Endothelial cell of umbilical vein (primary cell): ENCODE results near the gene CHRNA7. TPM values are rescaled to one million over a fixed set of nuclear protein-coding genes. Genes with fewer than 3 reads are reported as not detected.

Experiments
- Bru-seq: library from RNA; stranded (reverse); fragments of 400-500 nt; gene quantifications from one replicate; lab custom pipeline; 2021; lab: Mats Ljungman, UMichigan
- BruChase-seq, 2 experiments: library from RNA; stranded (reverse); fragments of 400-500 nt; gene quantifications; one replicate each; lab custom pipeline; 2021; lab: Mats Ljungman, UMichigan
- BruUV-seq: library from RNA; stranded (reverse); fragments of 400-500 nt; replicated peaks from 2 replicates; lab custom pipeline; 2021; lab: Mats Ljungman, UMichigan
- CTCF ChIA-PET: fragments of 300-600, 350-600 bp; sonication (Branson Sonifier 250); formaldehyde crosslinking; loops from one replicate; lab custom pipeline; 2021; ENCODE audit warnings: antibody characterized with exemption, inconsistent platforms; lab: Charles Lee
- POLR2A ChIA-PET: fragments of 300-600, 350-600 bp; sonication (Branson Sonifier 250); formaldehyde crosslinking; loops from one replicate; lab custom pipeline; 2021; ENCODE audit warnings: antibody characterized with exemption, inconsistent platforms; lab: Charles Lee
- DNase-seq: peaks from one replicate; pipeline ENCODE4 v3.0.0-alpha.2; 2011; ENCODE audit warnings: low read depth, low spot score
- FAIRE-seq: peaks from 2 replicates; lab custom pipeline; 2011; peaks lifted over from hg19 to GRCh38; lab: Jason Lieb, UNC
- H2AFZ ChIP-seq: 2 replicates; pipeline ENCODE4 v1.6.0; 2012; ENCODE audit warnings: low read depth, low read length, control low read depth, inconsistent platforms
- H3K27ac ChIP-seq: 2 replicates; pipeline ENCODE4 v1.5.1; 2011; ENCODE audit warnings: low read depth, mild to moderate bottlenecking, control low read depth, low read length, moderate library complexity; ENCODE audit not compliant: insufficient read depth
- H3K27me3 ChIP-seq, 2 experiments: 2 replicates each; pipeline versions ENCODE4 v1.6.0 to v1.6.1; 2011; ENCODE audit warnings: low read length in 2 of 2, mixed read lengths in 1 of 2; ENCODE audit not compliant: control insufficient read depth in 2 of 2, insufficient read depth in 2 of 2
- H3K36me3 ChIP-seq, 2 experiments: 2 replicates in 1 of 2; 3 replicates in 1 of 2; pipeline ENCODE4 v1.5.1; 2011; ENCODE audit warnings: low read length in 2 of 2, mild to moderate bottlenecking in 1 of 2, moderate library complexity in 1 of 2; ENCODE audit not compliant: control insufficient read depth in 2 of 2, insufficient read depth in 2 of 2; ENCODE audit errors: extremely low read depth in 1 of 2
- H3K4me1 ChIP-seq: 3 replicates; pipeline ENCODE4 v1.5.1; 2011; ENCODE audit warnings: mild to moderate bottlenecking, low read length; ENCODE audit not compliant: control insufficient read depth, insufficient read depth; ENCODE audit errors: extremely low read depth
- H3K4me2 ChIP-seq: 2 replicates; pipeline ENCODE4 v1.6.1; 2011; ENCODE audit warnings: low read length, control low read depth, mixed read lengths; ENCODE audit not compliant: insufficient read depth
- H3K4me3 ChIP-seq, 3 experiments: fragments of 200-600 bp in 1 of 3; sonication (generic), shearing (Covaris generic) in 1 of 3; replicated peaks in 1 of 3; 2 replicates each; pipeline ENCODE4 v1.5.1; 2011 to 2016; ENCODE audit warnings: control low read depth in 3 of 3, low read length in 3 of 3, mild to moderate bottlenecking in 2 of 3, inconsistent platforms in 1 of 3, low read depth in 1 of 3, moderate library complexity in 1 of 3; ENCODE audit not compliant: insufficient read depth in 1 of 3
- H3K79me2 ChIP-seq: 2 replicates; pipeline ENCODE4 v1.6.0; 2012; ENCODE audit warnings: low read length, inconsistent platforms; ENCODE audit not compliant: control insufficient read depth, insufficient read depth
- H3K9ac ChIP-seq: replicated peaks from 2 replicates; pipeline ENCODE3; 2011; ENCODE audit warnings: low read length, control low read depth; ENCODE audit not compliant: insufficient read depth; ENCODE audit errors: extremely low read depth
- H3K9me1 ChIP-seq: replicated peaks from 3 replicates; pipeline ENCODE4 v1.6.0; 2011; ENCODE audit warnings: mild to moderate bottlenecking, low read length; ENCODE audit not compliant: control insufficient read depth, insufficient read depth; ENCODE audit errors: extremely low read depth
- H3K9me3 ChIP-seq: replicated peaks from 2 replicates; pipeline ENCODE4 v1.5.1; 2012; ENCODE audit warnings: low read length, inconsistent platforms; ENCODE audit not compliant: control insufficient read depth, insufficient read depth
- H4K20me1 ChIP-seq: replicated peaks from 2 replicates; pipeline ENCODE3; 2011; ENCODE audit warnings: mild to moderate bottlenecking, low read length; ENCODE audit not compliant: control insufficient read depth, insufficient read depth; ENCODE audit errors: extremely low read depth
- CTCF ChIP-seq, 2 donors: IDR thresholded peaks; 1 replicate in 1 of 2; 2 replicates in 1 of 2; pipeline ENCODE4 v1.5.1; 2011; ENCODE audit warnings: low read length in 2 of 2, mild to moderate bottlenecking in 2 of 2, moderate library complexity in 2 of 2, control low read depth in 1 of 2, inconsistent platforms in 1 of 2, low read depth in 1 of 2; ENCODE audit not compliant: insufficient read depth in 1 of 2; ENCODE audit errors: extremely low read depth in 1 of 2
- EZH2 ChIP-seq: IDR thresholded peaks from 2 replicates; pipeline ENCODE4 v1.6.1; 2012; ENCODE audit warnings: borderline replicate concordance, low read depth, mild to moderate bottlenecking, moderate library complexity, low read length, inconsistent platforms; ENCODE audit not compliant: severe bottlenecking
- FOS ChIP-seq: IDR thresholded peaks from 2 replicates; pipeline ENCODE4 v1.6.1; 2011; ENCODE audit warnings: mild to moderate bottlenecking, low read length, moderate library complexity, borderline replicate concordance; ENCODE audit not compliant: insufficient read depth
- GATA2 ChIP-seq: IDR thresholded peaks from 2 replicates; pipeline ENCODE4 v1.7.0; 2011; ENCODE audit warnings: low read depth, mild to moderate bottlenecking, moderate library complexity, mixed read lengths, low read length; ENCODE audit not compliant: insufficient read length, insufficient read depth
- JUN ChIP-seq: IDR thresholded peaks from 2 replicates; pipeline ENCODE4 v1.6.1; 2011; ENCODE audit warnings: borderline replicate concordance, low read depth; ENCODE audit not compliant: insufficient read length, insufficient read depth
- MAX ChIP-seq: IDR thresholded peaks from 2 replicates; pipeline ENCODE4 v1.6.1; 2011; ENCODE audit not compliant: insufficient read depth, insufficient read length
- MYC ChIP-seq: IDR thresholded peaks from one replicate; pipeline ENCODE4 v1.6.1; 2011; ENCODE audit warnings: mild to moderate bottlenecking, low read depth, low read length
- POLR2A ChIP-seq: IDR thresholded peaks from 2 replicates; pipeline ENCODE4 v1.6.1; 2012; ENCODE audit warnings: low read depth, mild to moderate bottlenecking, control low read depth, low read length
- POLR2AphosphoS5 ChIP-seq: IDR thresholded peaks from 2 replicates; pipeline ENCODE4 v1.6.1; 2012; ENCODE audit warnings: low read depth, mild to moderate bottlenecking, control low read depth, low read length, moderate library complexity; ENCODE audit not compliant: insufficient read depth
- dilution Hi-C: fragments of 300-500 bp; cut with MboI; formaldehyde crosslinking; loops from one replicate; pipeline ENCODE4 v1.15.0; 2019; ENCODE audit warnings: low sequenced_read_pairs; ENCODE audit not compliant: extremely low pct_ligation_motif_present
- intact Hi-C: fragments of 100-400 bp; cut with micrococcal nuclease; formaldehyde crosslinking; loops from one replicate; pipeline ENCODE4 v1.10.0; 2022
- long read RNA-seq: library from polyadenylated mRNA; stranded (forward); transcript quantifications from one replicate; pipeline ENCODE4 v2.0.0, GENCODE V29; 2021
- polyA minus RNA-seq, 3 experiments: library from RNA; depleted of rRNA, polyadenylated mRNA; stranded (reverse); fragments of >200 nt; gene quantifications; 1 replicate in 1 of 3; 2 replicates in 2 of 3; pipeline ENCODE4 v1.2.3, GENCODE V29; 2011
- polyA plus RNA-seq, 4 experiments: library from polyadenylated mRNA; depleted of rRNA in 3 of 4; stranded (reverse) in 3 of 4; unstranded in 1 of 4; fragments of >200 nt; gene quantifications; 2 replicates each; pipeline versions ENCODE4 v1.2.1 to v1.2.3, GENCODE V29; 2011 to 2012; ENCODE audit warnings: missing spikeins in 1 of 4
- total RNA-seq: library from RNA; stranded (reverse); gene quantifications from 2 replicates; pipeline ENCODE4 v1.2.3, GENCODE V29; 2021

The CHRNA7 gene
- total RNA-seq (2.6 and 2.7 TPM in 2 replicates), polyA plus RNA-seq (0.51 and 0.70 TPM in 2 replicates), polyA minus RNA-seq (0.59 and 1.8 TPM in 2 replicates), Bru-seq, nascent RNA (percentile 17 among the genes with signal in this experiment), BruChase-seq, experiment 1, labeled RNA remaining after a 6-hour chase (percentile 9 among the genes with signal in this experiment), BruChase-seq, experiment 2, labeled RNA remaining after a 2-hour chase (percentile 12 among the genes with signal in this experiment)
- polyA plus RNA-seq (2011; cell fraction: cytosol; rRNA removed), result 0.12 and 0.25 TPM in 2 replicates
- polyA plus RNA-seq (2011; cell fraction: nucleus; rRNA removed), result 1.4 and 1.6 TPM in 2 replicates
- 1.4 and 2.3 TPM in 2 replicates for polyA plus RNA-seq (2012)
- polyA minus RNA-seq (2011; cell fraction: cytosol; rRNA and poly(A)+ RNA removed), result 1.1 TPM
- polyA minus RNA-seq (2011; cell fraction: nucleus; rRNA and poly(A)+ RNA removed), result 1.3 and 3.0 TPM in 2 replicates
- long read RNA-seq, result 0 reads

GRCh38 chr15:32029862-32030781 is at the start of gene CHRNA7:
Gene CHRNA7 (plus strand): TSS chr15:32030515. CDS start chr15:32030595, 80 bp downstream.
- Histone ChIP-seq H3K9me1 (no peaks in the 10 kb centered on the region), H3K9ac (no peak within 1 kb of the TSS), H3K27me3 (peaks cover 26 to 30% of the 10 kb centered on the region in 2 experiments), H3K79me2 (no peaks in the 10 kb centered on the region), H3K9me3 (no peaks in the 10 kb centered on the region), H3K27ac (no peak within 1 kb of the TSS), H3K4me1 (no peaks in the 10 kb centered on the region), H3K36me3 (no peaks in the 10 kb centered on the region), H2AFZ (peak within 1 kb of the TSS; percentile 26), H3K4me2 (peak within 1 kb of the TSS; percentile 42), H3K4me3 (peak within 1 kb of the TSS in 2 of 3 experiments; percentile 30 to 44), H4K20me1 (no peaks in the 10 kb centered on the region)
- peak; percentile 19 for DNase-seq
- CTCF ChIA-PET, result interaction anchor here (1.0 to 1.4 kb wide), 3 partner anchors 7 to 12 kb away, joined by 3 to 5 read pairs (median 4); no protein-coding TSS in a partner anchor
- BruUV-seq, result no TSS peak
- no peak for FAIRE-seq
- POLR2A ChIA-PET, result no interaction called here
- dilution Hi-C loops (no loop called here), intact Hi-C loops (loop anchor here (5.0 kb wide), 3 partner anchors 33 to 478 kb away; no protein-coding TSS in a partner anchor)
- TF ChIP-seq GATA2 (no peak), POLR2A (no peak), JUN (no peak), MAX (no peak), POLR2AphosphoS5 (no peak), CTCF (IDR thresholded peaks at IDR 0.05; ENCODE audit: extremely low read depth in 1 of 2, insufficient read depth in 1 of 2, low read depth in 1 of 2, low read length in 2 of 2) (peak in 1 of 2 donors; percentile 32), FOS (no peak), MYC (no peak), EZH2 (peak; percentile 49)
